ENCODE results near the gene MPHOSPH9.

Gene MPHOSPH9

DNA sequence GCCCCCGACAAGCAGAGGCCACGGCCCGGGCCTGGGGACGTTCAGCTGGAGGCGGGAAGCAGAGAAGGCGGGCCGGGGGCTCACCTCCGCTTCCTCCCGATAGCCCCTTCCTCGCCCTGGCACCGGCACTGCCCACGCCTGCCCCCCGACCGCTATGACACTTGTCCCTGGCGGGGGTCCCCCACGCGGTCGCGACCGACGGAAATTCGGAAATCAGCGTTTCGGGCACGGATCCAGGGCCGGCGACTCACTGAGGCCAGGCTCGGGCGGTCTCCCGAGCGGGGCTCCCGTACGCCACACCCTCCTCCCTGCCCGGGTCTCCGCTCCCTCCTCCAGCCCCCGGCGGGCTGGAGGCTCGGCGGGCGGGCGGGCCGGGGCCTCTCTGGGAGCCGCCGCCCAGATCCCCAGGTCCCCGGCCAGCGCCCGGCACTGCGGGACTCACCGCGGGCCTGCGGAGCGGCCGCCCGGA lies 82.6 kb downstream of the MPHOSPH9 start:
- Histone ChIP-seq H3K79me2 (ENCODE audit: insufficient read depth, low read depth) (no peaks in the 10 kb centered on the region), H3K27me3 (ENCODE audit: insufficient read depth, low read depth) (no peaks in the 10 kb centered on the region), H3K4me3 (IDR thresholded peaks at IDR 0.05; ENCODE audit: insufficient read depth, low read depth, low read length) (no peak overlapping the region), H3K36me3 (ENCODE audit: insufficient read depth) (no peaks in the 10 kb centered on the region), H3K4me2 (no peak overlapping the region), H2AFZ (ENCODE audit: low read depth) (no peak overlapping the region), H3K4me1 (ENCODE audit: low read depth, poor library complexity, severe bottlenecking) (no peaks in the 10 kb centered on the region), H3K27ac (no peak overlapping the region), H4K20me1 (ENCODE audit: insufficient read depth) (no peaks in the 10 kb centered on the region), H3K9ac (no peak overlapping the region)
- TF ChIP-seq, protein P1, sequence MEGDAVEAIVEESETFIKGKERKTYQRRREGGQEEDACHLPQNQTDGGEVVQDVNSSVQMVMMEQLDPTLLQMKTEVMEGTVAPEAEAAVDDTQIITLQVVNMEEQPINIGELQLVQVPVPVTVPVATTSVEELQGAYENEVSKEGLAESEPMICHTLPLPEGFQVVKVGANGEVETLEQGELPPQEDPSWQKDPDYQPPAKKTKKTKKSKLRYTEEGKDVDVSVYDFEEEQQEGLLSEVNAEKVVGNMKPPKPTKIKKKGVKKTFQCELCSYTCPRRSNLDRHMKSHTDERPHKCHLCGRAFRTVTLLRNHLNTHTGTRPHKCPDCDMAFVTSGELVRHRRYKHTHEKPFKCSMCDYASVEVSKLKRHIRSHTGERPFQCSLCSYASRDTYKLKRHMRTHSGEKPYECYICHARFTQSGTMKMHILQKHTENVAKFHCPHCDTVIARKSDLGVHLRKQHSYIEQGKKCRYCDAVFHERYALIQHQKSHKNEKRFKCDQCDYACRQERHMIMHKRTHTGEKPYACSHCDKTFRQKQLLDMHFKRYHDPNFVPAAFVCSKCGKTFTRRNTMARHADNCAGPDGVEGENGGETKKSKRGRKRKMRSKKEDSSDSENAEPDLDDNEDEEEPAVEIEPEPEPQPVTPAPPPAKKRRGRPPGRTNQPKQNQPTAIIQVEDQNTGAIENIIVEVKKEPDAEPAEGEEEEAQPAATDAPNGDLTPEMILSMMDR (conservative IDR thresholded peaks at IDR 0.05; ENCODE audit: low read depth, low read length) = no peak

DNA sequence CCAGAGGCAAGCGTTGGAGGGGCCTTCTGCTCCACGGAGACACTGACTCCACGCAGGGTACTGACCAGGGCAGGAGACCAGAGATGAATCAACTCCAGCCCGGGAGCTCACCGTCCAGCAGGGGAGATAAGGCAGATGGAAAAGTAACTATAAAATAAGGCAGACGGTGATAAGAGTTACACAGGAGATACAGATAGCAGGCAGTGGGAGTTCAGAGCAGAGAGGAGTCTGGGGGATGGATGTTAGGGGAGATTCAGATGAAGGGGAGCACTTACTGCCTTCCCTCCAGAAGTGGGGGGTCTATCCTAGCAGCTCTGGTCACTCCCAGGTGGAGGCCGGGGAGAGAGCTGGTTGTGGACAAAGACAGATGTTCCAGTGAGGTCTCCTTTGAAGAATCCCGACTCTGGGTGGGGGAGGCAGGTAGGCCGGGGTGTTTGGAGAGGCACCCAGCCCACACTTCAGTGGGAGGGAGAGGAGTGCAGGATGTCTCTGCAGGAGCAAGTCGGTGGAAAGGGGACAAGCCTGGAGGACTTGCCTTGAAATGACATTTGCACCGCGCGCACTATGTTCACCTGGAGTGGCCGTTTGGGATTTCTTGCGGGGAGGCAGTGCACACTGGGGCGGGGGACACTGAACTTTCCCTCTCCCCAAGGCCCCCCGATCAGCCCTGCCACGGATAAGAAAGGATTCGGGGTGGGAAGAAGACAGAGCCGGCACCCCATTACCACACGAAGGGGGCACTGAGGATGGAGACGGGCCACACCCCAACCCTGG lies 83.3 kb downstream of the MPHOSPH9 start:
- Histone ChIP-seq H4K20me1 (ENCODE audit: insufficient read depth) (no peaks in the 10 kb centered on the region), H3K4me1 (ENCODE audit: low read depth, poor library complexity, severe bottlenecking) (no peaks in the 10 kb centered on the region), H3K4me3 (IDR thresholded peaks at IDR 0.05; ENCODE audit: insufficient read depth, low read depth, low read length) (no peak overlapping the region), H3K79me2 (ENCODE audit: insufficient read depth, low read depth) (no peaks in the 10 kb centered on the region), H3K36me3 (ENCODE audit: insufficient read depth) (no peaks in the 10 kb centered on the region), H3K27me3 (ENCODE audit: insufficient read depth, low read depth) (no peaks in the 10 kb centered on the region), H3K27ac (no peak overlapping the region), H3K4me2 (no peak overlapping the region), H2AFZ (ENCODE audit: low read depth) (no peak overlapping the region), H3K9ac (no peak overlapping the region)
- TF ChIP-seq, protein P1 (conservative IDR thresholded peaks at IDR 0.05; ENCODE audit: low read depth, low read length) = no peak

DNA sequence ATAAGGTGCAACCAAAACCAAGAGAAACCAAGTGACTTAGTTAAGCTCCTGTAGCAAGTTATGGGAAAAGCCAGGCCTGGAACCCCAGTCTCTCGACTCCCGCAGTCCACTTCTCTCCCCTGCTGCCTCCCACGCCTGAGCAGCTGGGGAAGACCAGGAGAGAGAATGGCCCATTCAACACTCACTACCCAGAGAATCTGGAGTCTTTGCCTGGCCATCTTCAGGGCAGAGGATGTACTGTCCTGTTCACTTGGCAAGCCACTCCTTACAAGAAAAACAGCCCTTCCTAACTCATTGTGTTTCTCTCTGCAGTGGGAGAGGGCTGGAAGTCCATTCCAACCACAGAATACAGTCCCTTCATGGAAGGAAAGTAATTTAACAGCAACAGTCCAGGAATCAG lies 83.9 kb downstream of the MPHOSPH9 start:
- Histone ChIP-seq H4K20me1 (ENCODE audit: insufficient read depth) (no peaks in the 10 kb centered on the region), H3K27me3 (ENCODE audit: insufficient read depth, low read depth) (no peaks in the 10 kb centered on the region), H3K9ac (no peak overlapping the region), H3K4me1 (ENCODE audit: low read depth, poor library complexity, severe bottlenecking) (no peaks in the 10 kb centered on the region), H3K4me3 (IDR thresholded peaks at IDR 0.05; ENCODE audit: insufficient read depth, low read depth, low read length) (no peak overlapping the region), H2AFZ (ENCODE audit: low read depth) (no peak overlapping the region), H3K36me3 (ENCODE audit: insufficient read depth) (no peaks in the 10 kb centered on the region), H3K4me2 (no peak overlapping the region), H3K79me2 (ENCODE audit: insufficient read depth, low read depth) (no peaks in the 10 kb centered on the region), H3K27ac (no peak overlapping the region)
- TF ChIP-seq, protein P1 (conservative IDR thresholded peaks at IDR 0.05; ENCODE audit: low read depth, low read length) = no peak

DNA sequence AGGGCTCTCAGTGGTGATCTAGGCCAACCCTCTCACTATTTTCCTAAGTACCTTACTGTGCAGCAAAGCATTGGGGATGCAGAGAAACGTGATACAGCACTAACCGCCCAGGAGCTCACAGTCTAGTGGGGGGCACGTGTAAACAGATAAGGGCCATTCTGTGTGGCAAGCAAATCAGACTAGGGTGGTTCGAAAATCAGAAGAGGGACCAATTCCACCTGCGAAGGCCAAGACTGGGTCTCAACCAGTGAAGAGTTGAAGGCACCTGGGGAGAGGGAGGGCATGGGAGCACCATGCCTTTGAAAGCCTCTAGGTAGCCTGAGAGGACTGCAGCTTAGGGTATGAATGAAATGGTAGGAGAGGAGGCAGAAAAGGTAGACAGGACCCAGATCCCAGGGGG lies 84.3 kb downstream of the MPHOSPH9 start:
- TF ChIP-seq, protein P1 (conservative IDR thresholded peaks at IDR 0.05; ENCODE audit: low read depth, low read length) = no peak
- Histone ChIP-seq H2AFZ (ENCODE audit: low read depth) (no peak overlapping the region), H4K20me1 (ENCODE audit: insufficient read depth) (no peaks in the 10 kb centered on the region), H3K4me1 (ENCODE audit: low read depth, poor library complexity, severe bottlenecking) (no peaks in the 10 kb centered on the region), H3K9ac (no peak overlapping the region), H3K4me2 (no peak overlapping the region), H3K27me3 (ENCODE audit: insufficient read depth, low read depth) (no peaks in the 10 kb centered on the region), H3K79me2 (ENCODE audit: insufficient read depth, low read depth) (no peaks in the 10 kb centered on the region), H3K27ac (no peak overlapping the region), H3K4me3 (IDR thresholded peaks at IDR 0.05; ENCODE audit: insufficient read depth, low read depth, low read length) (no peak overlapping the region), H3K36me3 (ENCODE audit: insufficient read depth) (no peaks in the 10 kb centered on the region)

All from KMS-11 (cell line).